Esophagus muscularis mucosa (tissue), 4 donors: ENCODE measurements around the gene FAM110D.

Experiments used
- CTCF ChIP-seq, 3 experiments: fragments of 200-600 bp in 2 of 3; fragments of 450-650 bp in 1 of 3; sonication (generic) in 2 of 3; IDR thresholded peaks; one replicate each; pipeline ENCODE4 v1.5.1; 2017 to 2019; ENCODE audit warnings: antibody characterized with exemption in 3 of 3, mild to moderate bottlenecking in 2 of 3, moderate library complexity in 1 of 3
- EP300 ChIP-seq: sonication (generic); formaldehyde crosslinking; IDR thresholded peaks from one replicate; pipeline ENCODE4 v1.6.1; 2017; ENCODE audit warnings: antibody characterized with exemption
- POLR2A ChIP-seq: fragments of 450-650 bp; IDR thresholded peaks from one replicate; pipeline ENCODE4 v1.6.1; 2017; ENCODE audit warnings: antibody characterized with exemption, moderate library complexity, mild to moderate bottlenecking, low read depth
- POLR2AphosphoS5 ChIP-seq, 2 donors: sonication (generic); formaldehyde crosslinking; IDR thresholded peaks; one replicate each; pipeline ENCODE4 v1.6.1; 2017; ENCODE audit warnings: antibody characterized with exemption in 2 of 2

GRCh38 chr1:26160527-26161414, 1.9 kb downstream of the FAM110D start:
- TF ChIP-seq CTCF (IDR thresholded peaks at IDR 0.05) = no peak
- no peak for TF ChIP-seq EP300
- TF ChIP-seq POLR2A = no peak
- TF ChIP-seq POLR2AphosphoS5 (IDR thresholded peaks at IDR 0.05) = no peak
